ENCODE measurements around the gene RENBP.
A peak's percentile ranks its signal among the peaks of the same experiment; 100 is the strongest.

RENBP gene

DNA sequence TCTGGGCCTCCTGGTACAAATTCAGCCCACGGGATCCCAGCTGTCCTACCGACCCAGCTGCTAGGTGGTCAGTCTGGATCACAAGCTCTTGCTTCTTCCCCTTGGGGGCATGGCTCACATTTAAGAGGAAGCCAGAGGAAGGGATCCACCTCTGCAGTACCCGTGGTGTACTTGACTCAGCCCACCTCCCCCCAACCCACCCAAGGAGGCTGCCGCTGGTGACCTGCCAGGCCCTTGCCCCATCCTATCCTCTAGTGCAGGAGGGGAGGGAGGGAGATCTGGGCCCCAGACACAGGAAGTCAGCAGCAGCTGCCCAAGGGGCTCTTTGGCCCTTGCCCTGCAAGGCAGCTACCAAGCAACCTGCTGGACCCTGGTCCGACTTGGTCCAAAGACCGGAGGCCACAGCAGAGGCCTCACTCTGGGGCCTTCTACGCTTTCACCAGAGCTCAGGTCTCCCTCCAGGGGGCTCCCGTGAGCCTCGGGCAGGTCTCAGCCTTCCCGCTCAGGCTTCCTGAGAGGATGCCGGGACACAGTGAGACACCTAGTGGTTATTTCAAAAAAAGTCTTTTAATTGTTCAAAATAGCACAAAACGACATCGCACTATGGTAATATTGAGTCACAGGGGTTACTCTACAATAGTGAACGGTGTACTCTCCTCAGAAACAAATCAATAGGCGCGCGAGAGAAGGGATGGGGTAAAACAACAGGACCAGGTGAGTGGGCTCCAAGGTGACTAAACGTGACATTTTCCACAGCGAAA lies 2.7 kb upstream of the RENBP start:
- no peaks in the 10 kb centered on the region for H3K79me2 ChIP-seq (ENCODE audit: insufficient read depth, low read length)
- no peaks in the 10 kb centered on the region for H3K27me3 ChIP-seq (ENCODE audit: insufficient read depth, low read length, poor library complexity, severe bottlenecking)
- H3K9ac ChIP-seq (ENCODE audit: low read depth, low read length, poor library complexity, severe bottlenecking): no peak overlapping the region
- H3K4me2 ChIP-seq (ENCODE audit: low read depth, low read length, poor library complexity, severe bottlenecking): no peak overlapping the region
- H4K20me1 ChIP-seq (ENCODE audit: insufficient read depth, low read length, poor library complexity, severe bottlenecking): peaks cover 2% of the 10 kb centered on the region
- no peak overlapping the region for H2AFZ ChIP-seq (ENCODE audit: low read length)
- no peaks in the 10 kb centered on the region for H3K4me1 ChIP-seq (ENCODE audit: insufficient read depth, low read length, poor library complexity, severe bottlenecking)
- TF ChIP-seq, protein P1, sequence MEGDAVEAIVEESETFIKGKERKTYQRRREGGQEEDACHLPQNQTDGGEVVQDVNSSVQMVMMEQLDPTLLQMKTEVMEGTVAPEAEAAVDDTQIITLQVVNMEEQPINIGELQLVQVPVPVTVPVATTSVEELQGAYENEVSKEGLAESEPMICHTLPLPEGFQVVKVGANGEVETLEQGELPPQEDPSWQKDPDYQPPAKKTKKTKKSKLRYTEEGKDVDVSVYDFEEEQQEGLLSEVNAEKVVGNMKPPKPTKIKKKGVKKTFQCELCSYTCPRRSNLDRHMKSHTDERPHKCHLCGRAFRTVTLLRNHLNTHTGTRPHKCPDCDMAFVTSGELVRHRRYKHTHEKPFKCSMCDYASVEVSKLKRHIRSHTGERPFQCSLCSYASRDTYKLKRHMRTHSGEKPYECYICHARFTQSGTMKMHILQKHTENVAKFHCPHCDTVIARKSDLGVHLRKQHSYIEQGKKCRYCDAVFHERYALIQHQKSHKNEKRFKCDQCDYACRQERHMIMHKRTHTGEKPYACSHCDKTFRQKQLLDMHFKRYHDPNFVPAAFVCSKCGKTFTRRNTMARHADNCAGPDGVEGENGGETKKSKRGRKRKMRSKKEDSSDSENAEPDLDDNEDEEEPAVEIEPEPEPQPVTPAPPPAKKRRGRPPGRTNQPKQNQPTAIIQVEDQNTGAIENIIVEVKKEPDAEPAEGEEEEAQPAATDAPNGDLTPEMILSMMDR (conservative IDR thresholded peaks at IDR 0.05; ENCODE audit: low read length): peak; percentile 82
- TF ChIP-seq EZH2phosphoT487 (IDR thresholded peaks at IDR 0.05; ENCODE audit: borderline replicate concordance): no peak
- no peaks in the 10 kb centered on the region for H3F3A ChIP-seq (ENCODE audit: low read depth)
- H3K36me3 ChIP-seq (ENCODE audit: insufficient read depth, low read length): peaks cover 39% of the 10 kb centered on the region; the same call in 1 of the 2 replicates
- no peaks in the 10 kb centered on the region for H3K9me3 ChIP-seq (ENCODE audit: insufficient read depth, low read depth, low read length)
- no peak overlapping the region for H3K4me3 ChIP-seq (ENCODE audit: low read length, poor library complexity, severe bottlenecking)
- no peaks in the 10 kb centered on the region for H3K9me2 ChIP-seq (replicated peaks; ENCODE audit: low read depth, low read length)

DNA sequence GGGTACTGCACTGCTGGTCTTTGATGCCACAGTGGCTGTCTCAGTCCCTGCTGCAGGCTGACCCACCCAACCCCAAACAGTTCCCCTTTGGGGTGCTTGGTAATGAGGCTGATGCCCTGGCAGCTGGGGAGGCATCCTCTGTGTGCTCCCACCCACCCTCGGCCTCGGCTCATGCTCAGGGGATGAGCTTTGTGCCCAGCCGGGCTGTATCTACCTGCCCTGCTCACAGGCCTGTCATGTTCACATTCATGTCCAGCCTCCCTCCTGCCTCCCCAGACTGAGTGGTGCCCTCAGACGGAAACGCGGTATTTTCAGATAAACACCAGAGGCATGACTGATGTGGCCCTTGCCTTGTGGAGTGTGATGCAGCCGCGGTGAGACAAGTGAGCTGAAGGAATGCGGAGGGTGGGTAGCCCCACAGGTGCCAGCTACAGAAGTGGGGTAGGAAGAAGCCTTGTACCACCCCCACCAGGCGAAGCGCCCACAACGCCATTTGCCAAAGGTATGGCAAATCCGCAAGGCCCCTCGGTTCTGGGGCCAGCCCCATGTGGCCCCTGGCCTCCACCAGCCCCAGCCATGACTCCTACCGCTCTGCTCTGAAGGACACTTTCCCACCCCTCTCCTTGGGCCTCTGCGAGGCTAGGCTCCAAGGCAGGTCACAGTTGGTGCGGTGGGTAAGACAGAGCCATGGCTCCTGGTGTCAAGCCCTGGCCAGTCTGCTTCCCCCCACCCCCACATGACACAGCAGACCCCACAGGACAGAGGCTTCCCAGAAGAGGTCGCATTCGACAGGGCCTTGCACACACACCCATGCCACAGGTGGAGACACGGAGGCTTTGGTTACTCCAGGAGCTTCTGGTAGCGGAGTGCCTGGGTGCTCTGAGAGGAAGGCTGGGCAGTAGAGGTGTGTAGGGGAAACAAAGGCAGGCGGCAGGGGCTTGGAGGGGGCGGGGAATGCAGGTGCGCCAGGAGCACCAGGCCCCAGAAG lies 1.8 kb upstream of the RENBP start:
- H2AFZ ChIP-seq (ENCODE audit: low read length): no peak overlapping the region
- H3K9me2 ChIP-seq (replicated peaks; ENCODE audit: low read depth, low read length): no peaks in the 10 kb centered on the region
- no peak overlapping the region for H3K9ac ChIP-seq (ENCODE audit: low read depth, low read length, poor library complexity, severe bottlenecking)
- no peaks in the 10 kb centered on the region for H4K20me1 ChIP-seq (ENCODE audit: insufficient read depth, low read length, poor library complexity, severe bottlenecking)
- H3F3A ChIP-seq (ENCODE audit: low read depth): no peaks in the 10 kb centered on the region
- H3K4me2 ChIP-seq (ENCODE audit: low read depth, low read length, poor library complexity, severe bottlenecking): no peak overlapping the region
- H3K27me3 ChIP-seq (ENCODE audit: insufficient read depth, low read length, poor library complexity, severe bottlenecking): no peaks in the 10 kb centered on the region
- H3K4me3 ChIP-seq (ENCODE audit: low read length, poor library complexity, severe bottlenecking): no peak overlapping the region
- H3K9me3 ChIP-seq (ENCODE audit: insufficient read depth, low read depth, low read length): no peaks in the 10 kb centered on the region
- H3K4me1 ChIP-seq (ENCODE audit: insufficient read depth, low read length, poor library complexity, severe bottlenecking): no peaks in the 10 kb centered on the region
- H3K36me3 ChIP-seq (ENCODE audit: insufficient read depth, low read length): peaks cover 30% of the 10 kb centered on the region; the same call in 1 of the 2 replicates
- TF ChIP-seq, protein P1 (conservative IDR thresholded peaks at IDR 0.05; ENCODE audit: low read length): no peak
- TF ChIP-seq EZH2phosphoT487 (IDR thresholded peaks at IDR 0.05; ENCODE audit: borderline replicate concordance): no peak
- no peaks in the 10 kb centered on the region for H3K79me2 ChIP-seq (ENCODE audit: insufficient read depth, low read length)

DNA sequence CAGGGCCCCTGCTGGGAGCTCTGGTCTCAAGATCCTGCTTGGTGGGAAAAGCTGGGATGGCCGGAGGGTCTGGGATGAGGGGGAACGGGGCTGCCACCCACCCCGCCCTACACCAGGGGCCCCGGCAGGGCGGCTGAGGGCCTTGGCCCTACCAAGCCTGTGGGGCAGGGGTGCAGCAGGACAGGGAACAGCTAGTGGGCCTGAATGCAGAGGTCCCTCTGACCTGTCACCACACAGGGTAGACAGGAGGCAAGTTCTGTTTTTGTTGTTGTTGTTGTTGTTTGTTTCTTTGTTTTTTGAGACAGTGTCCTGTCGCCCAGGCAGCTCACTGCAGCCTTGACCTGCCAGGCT lies 332 bp upstream of the RENBP start:
- no peaks in the 10 kb centered on the region for H3K4me1 ChIP-seq (ENCODE audit: insufficient read depth, low read length, poor library complexity, severe bottlenecking)

More for the DNA sequence above, 332 bp upstream of the RENBP start:
- no peak overlapping the region for H3K4me3 ChIP-seq (ENCODE audit: low read length, poor library complexity, severe bottlenecking)
- no peaks in the 10 kb centered on the region for H3K79me2 ChIP-seq (ENCODE audit: insufficient read depth, low read length)
- H3K36me3 ChIP-seq (ENCODE audit: insufficient read depth, low read length): peaks cover 15% of the 10 kb centered on the region; the same call in 1 of the 2 replicates
- H3K27me3 ChIP-seq (ENCODE audit: insufficient read depth, low read length, poor library complexity, severe bottlenecking): no peaks in the 10 kb centered on the region
- H3K9ac ChIP-seq (ENCODE audit: low read depth, low read length, poor library complexity, severe bottlenecking): no peak overlapping the region
- no peak overlapping the region for H3K4me2 ChIP-seq (ENCODE audit: low read depth, low read length, poor library complexity, severe bottlenecking)
- no peaks in the 10 kb centered on the region for H3K9me2 ChIP-seq (replicated peaks; ENCODE audit: low read depth, low read length)
- no peak overlapping the region for H2AFZ ChIP-seq (ENCODE audit: low read length)
- H3K9me3 ChIP-seq (ENCODE audit: insufficient read depth, low read depth, low read length): no peaks in the 10 kb centered on the region
- H4K20me1 ChIP-seq (ENCODE audit: insufficient read depth, low read length, poor library complexity, severe bottlenecking): no peaks in the 10 kb centered on the region
- no peaks in the 10 kb centered on the region for H3F3A ChIP-seq (ENCODE audit: low read depth)
- TF ChIP-seq, protein P1 (conservative IDR thresholded peaks at IDR 0.05; ENCODE audit: low read length): no peak
- no peak for TF ChIP-seq EZH2phosphoT487 (IDR thresholded peaks at IDR 0.05; ENCODE audit: borderline replicate concordance)
